Chondrocyte (in vitro differentiated cells): ENCODE measurements around the gene QSOX1. TPM values are rescaled to one million over a fixed set of nuclear protein-coding genes. Genes with fewer than 3 reads are reported as not detected.

Experiments
- DNase-seq: peaks from one replicate; pipeline ENCODE4 v3.0.0; 2021; ENCODE audit warnings: mixed read lengths, low spot score
- H3K27ac Mint-ChIP-seq: one replicate; pipeline ENCODE4 v1.8.0; 2021; ENCODE audit warnings: mild to moderate bottlenecking, moderate library complexity, mixed read lengths; ENCODE audit not compliant: unreplicated experiment
- H3K27me3 Mint-ChIP-seq: 2 replicates; pipeline ENCODE4 v1.8.0; 2021; ENCODE audit warnings: low read depth, mixed read lengths
- H3K36me3 Mint-ChIP-seq: 2 replicates; pipeline ENCODE4 v1.8.0; 2021; ENCODE audit warnings: low read depth, mixed read lengths
- H3K4me1 Mint-ChIP-seq: 2 replicates; pipeline ENCODE4 v1.8.0; 2021; ENCODE audit warnings: low read depth, mild to moderate bottlenecking, mixed read lengths
- H3K4me3 Mint-ChIP-seq: one replicate; pipeline ENCODE4 v1.8.0; 2021; ENCODE audit warnings: mild to moderate bottlenecking, moderate library complexity, mixed read lengths; ENCODE audit not compliant: unreplicated experiment
- H3K9me3 Mint-ChIP-seq: 2 replicates; pipeline ENCODE4 v1.8.0; 2021; ENCODE audit warnings: low read depth, mixed read lengths
- total RNA-seq: library from RNA; stranded (reverse); gene quantifications from 3 replicates; pipeline ENCODE4 v1.2.1, GENCODE V29; 2021
- TF ChIP-seq, protein P1 (sequence below): fragments of 200-600 bp; sonication (generic); IDR thresholded peaks from 2 replicates; pipeline ENCODE4 v1.5.0; 2021; ENCODE audit warnings: antibody characterized with exemption, mild to moderate bottlenecking, moderate library complexity

QSOX1 gene
- total RNA-seq, 1 donor from 2014 or later = 232 TPM

- TF ChIP-seq, protein P1, sequence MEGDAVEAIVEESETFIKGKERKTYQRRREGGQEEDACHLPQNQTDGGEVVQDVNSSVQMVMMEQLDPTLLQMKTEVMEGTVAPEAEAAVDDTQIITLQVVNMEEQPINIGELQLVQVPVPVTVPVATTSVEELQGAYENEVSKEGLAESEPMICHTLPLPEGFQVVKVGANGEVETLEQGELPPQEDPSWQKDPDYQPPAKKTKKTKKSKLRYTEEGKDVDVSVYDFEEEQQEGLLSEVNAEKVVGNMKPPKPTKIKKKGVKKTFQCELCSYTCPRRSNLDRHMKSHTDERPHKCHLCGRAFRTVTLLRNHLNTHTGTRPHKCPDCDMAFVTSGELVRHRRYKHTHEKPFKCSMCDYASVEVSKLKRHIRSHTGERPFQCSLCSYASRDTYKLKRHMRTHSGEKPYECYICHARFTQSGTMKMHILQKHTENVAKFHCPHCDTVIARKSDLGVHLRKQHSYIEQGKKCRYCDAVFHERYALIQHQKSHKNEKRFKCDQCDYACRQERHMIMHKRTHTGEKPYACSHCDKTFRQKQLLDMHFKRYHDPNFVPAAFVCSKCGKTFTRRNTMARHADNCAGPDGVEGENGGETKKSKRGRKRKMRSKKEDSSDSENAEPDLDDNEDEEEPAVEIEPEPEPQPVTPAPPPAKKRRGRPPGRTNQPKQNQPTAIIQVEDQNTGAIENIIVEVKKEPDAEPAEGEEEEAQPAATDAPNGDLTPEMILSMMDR = no peak
- no peaks in the 10 kb centered on the region for H3K36me3 Mint-ChIP-seq
- H3K4me3 Mint-ChIP-seq = peak overlapping the region; percentile 70
Observed at GRCh38 chr1:180230416-180230790, 75.7 kb downstream of the QSOX1 start.

GRCh38 chr1:180230791-180231505 lies 76.3 kb downstream of the QSOX1 start:
- Mint-ChIP-seq H3K4me3 (peak overlapping the region; percentile 72), H3K27me3 (peaks cover 61% of the 10 kb centered on the region), H3K4me1 (peaks cover 24% of the 10 kb centered on the region), H3K9me3 (no peaks in the 10 kb centered on the region), H3K27ac (no peak overlapping the region), H3K36me3 (no peaks in the 10 kb centered on the region)
- TF ChIP-seq, protein P1 = no peak
- DNase-seq = peak; percentile 75

More at GRCh38 chr1:180230416-180230790, 75.7 kb downstream of the QSOX1 start:
- no peaks in the 10 kb centered on the region for H3K9me3 Mint-ChIP-seq
- peaks cover 62% of the 10 kb centered on the region for H3K27me3 Mint-ChIP-seq
- no peak for DNase-seq
- H3K4me1 Mint-ChIP-seq = peaks cover 24% of the 10 kb centered on the region
- no peak overlapping the region for H3K27ac Mint-ChIP-seq

DNA sequence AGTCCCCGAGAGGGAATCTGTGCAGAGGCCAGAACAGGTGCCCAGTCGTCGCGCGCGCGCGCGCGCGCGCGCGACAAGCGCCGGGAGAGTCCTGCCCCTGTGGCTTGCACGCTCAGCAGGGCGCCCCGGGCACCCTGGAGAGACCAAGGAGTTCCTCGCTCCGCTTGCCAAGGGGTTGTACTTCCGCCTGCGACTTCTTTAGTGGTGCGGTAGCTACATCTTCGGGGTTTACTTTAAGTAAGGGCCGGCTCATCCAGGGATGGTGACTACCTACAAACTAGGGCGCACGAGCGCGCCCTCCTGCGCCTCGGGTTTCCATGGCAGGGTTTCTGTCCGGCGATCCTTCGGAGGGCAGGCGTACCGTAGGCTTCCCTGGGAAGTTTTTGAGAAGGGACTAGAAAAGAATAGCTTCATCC lies 76.8 kb downstream of the QSOX1 start:
- no peak overlapping the region for H3K27ac Mint-ChIP-seq
- H3K4me3 Mint-ChIP-seq = peak overlapping the region; percentile 72
- peaks cover 64% of the 10 kb centered on the region for H3K27me3 Mint-ChIP-seq
- peaks cover 24% of the 10 kb centered on the region for H3K4me1 Mint-ChIP-seq
- no peaks in the 10 kb centered on the region for H3K9me3 Mint-ChIP-seq
- no peaks in the 10 kb centered on the region for H3K36me3 Mint-ChIP-seq
- TF ChIP-seq, protein P1 = peak; percentile 25
- DNase-seq = no peak

GRCh38 chr1:180231936-180232335 lies 77.3 kb downstream of the QSOX1 start:
- Mint-ChIP-seq H3K27me3 (peaks cover 64% of the 10 kb centered on the region), H3K36me3 (no peaks in the 10 kb centered on the region), H3K4me3 (peak overlapping the region; percentile 72), H3K4me1 (peaks cover 24% of the 10 kb centered on the region), H3K9me3 (no peaks in the 10 kb centered on the region), H3K27ac (no peak overlapping the region)
- DNase-seq = no peak
- TF ChIP-seq, protein P1 = no peak

GRCh38 chr1:180232521-180233043 lies 77.9 kb downstream of the QSOX1 start:
- Mint-ChIP-seq H3K27me3 (peaks cover 67% of the 10 kb centered on the region), H3K4me3 (no peak overlapping the region), H3K4me1 (peaks cover 24% of the 10 kb centered on the region), H3K9me3 (no peaks in the 10 kb centered on the region), H3K36me3 (no peaks in the 10 kb centered on the region), H3K27ac (no peak overlapping the region)
- TF ChIP-seq, protein P1 = no peak
- no peak for DNase-seq
